Subcutaneous abdominal adipose tissue (tissue), 5 donors: ENCODE data around the gene DSCAML1.

Source experiments
- H3K27ac ChIP-seq: one replicate; pipeline ENCODE4 v1.7.0; 2013; ENCODE audit warnings: low read depth, mild to moderate bottlenecking, inconsistent platforms, low read length, moderate library complexity
- H3K27me3 ChIP-seq, 5 donors: one replicate each; pipeline ENCODE4 v1.7.0; 2013; ENCODE audit warnings: low read length in 5 of 5, inconsistent platforms in 1 of 5; ENCODE audit not compliant: control insufficient read depth in 5 of 5, insufficient read depth in 4 of 5
- H3K36me3 ChIP-seq, 5 donors: one replicate each; pipeline ENCODE4 v1.7.0; 2013; ENCODE audit warnings: low read length in 5 of 5; ENCODE audit not compliant: control insufficient read depth in 5 of 5, insufficient read depth in 5 of 5
- H3K4me1 ChIP-seq, 5 donors: one replicate each; pipeline ENCODE4 v1.7.0; 2013; ENCODE audit warnings: low read length in 5 of 5, mild to moderate bottlenecking in 3 of 5, moderate library complexity in 1 of 5; ENCODE audit not compliant: control insufficient read depth in 5 of 5, insufficient read depth in 5 of 5
- H3K4me3 ChIP-seq, 5 donors: one replicate each; pipeline ENCODE4 v1.7.0; 2013; ENCODE audit warnings: low read length in 5 of 5, low read depth in 1 of 5
- H3K9ac ChIP-seq, 5 donors: one replicate each; pipeline ENCODE4 v1.7.0; 2013; ENCODE audit warnings: low read length in 5 of 5, mild to moderate bottlenecking in 4 of 5, moderate library complexity in 3 of 5
- H3K9me3 ChIP-seq, 5 donors: one replicate each; pipeline ENCODE4 v1.7.0; 2013; ENCODE audit warnings: low read length in 5 of 5; ENCODE audit not compliant: control insufficient read depth in 5 of 5
- donor health status: healthy.
- donor health status: healthy.
- donor health status: healthy.
- donor health status: healthy.
- donor health status: healthy.

DSCAML1 gene

DNA sequence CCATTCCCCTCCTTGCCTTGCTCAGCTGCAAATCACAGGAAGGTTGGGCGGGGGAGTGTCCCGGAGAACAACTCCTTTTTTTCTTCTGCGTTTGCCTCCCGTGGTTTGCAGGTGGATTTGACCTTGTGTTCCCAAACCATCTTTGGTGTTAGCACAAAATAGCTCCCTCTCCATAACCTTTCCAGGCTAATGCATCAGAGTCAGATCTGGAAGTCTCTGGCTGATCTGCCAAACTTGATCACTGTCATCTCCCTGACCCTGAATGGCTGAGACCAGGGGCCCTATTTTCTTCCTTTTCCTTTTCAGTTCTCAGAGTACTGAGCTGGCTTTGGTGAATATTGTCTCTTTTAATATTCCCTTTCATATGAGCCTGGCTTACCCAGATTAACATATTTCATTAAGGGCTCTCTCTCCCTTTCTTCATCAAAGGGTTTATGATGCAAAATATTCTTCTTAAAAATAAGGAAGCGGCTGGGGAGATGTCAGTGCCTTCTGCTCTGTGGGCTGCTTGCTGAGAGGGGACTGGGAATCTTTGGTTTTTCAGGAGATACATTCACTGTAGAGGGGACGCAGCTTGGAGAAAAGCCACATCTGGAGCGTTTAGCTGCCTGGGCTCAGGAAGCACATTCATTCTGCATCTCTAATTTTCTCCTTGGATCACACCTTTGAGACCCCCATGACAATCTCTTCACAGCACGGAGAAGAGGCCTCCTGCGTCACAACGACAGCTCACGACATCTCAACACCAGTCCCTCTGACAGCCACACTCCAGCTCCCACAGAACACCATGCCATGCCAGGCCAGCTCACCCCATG, 321.1 kb downstream of the DSCAML1 start:
- H3K9me3 ChIP-seq, result no peaks in the 10 kb centered on the region
- H3K36me3 ChIP-seq, result peaks cover 0 to 3% (median 0%) of the 10 kb centered on the region in 5 donors
- no peak overlapping the region for H3K4me3 ChIP-seq
- no peak overlapping the region for H3K9ac ChIP-seq
- H3K4me1 ChIP-seq, result peaks cover 0 to 5% (median 0%) of the 10 kb centered on the region in 5 donors
- H3K27ac ChIP-seq, result no peak overlapping the region
- H3K27me3 ChIP-seq, result peaks cover 0 to 6% (median 0%) of the 10 kb centered on the region in 5 donors

DNA sequence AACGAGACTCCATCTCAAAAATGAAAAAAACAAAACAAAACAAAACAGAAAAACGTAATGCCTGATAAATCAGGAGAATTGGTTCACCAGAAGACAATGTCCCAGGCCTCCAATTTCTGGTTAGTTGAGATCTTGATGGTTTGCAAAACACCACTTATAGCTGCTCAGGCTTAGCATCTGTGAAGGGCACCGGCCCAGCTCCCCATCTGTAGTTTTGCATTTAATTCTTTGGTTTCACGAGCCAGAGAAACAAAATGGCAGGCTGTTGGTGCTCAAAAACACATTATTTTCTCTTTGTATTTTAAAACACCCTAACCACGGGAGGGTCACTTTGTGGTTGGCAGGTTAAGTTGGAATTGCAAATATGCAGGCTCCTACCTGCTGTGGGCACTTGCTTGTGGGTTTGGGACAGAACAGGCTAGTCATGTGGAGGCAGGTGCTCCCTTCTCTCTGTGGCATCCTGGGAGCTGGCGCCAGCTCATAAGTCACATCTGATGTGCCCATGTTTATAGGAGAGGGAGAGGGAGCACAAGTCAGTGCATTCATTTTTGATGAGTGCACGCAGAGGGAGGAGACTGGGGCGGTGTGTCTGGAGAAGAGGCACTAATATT, 323.4 kb downstream of the DSCAML1 start:
- H3K36me3 ChIP-seq, result peaks cover 0 to 3% (median 0%) of the 10 kb centered on the region in 5 donors

DNA sequence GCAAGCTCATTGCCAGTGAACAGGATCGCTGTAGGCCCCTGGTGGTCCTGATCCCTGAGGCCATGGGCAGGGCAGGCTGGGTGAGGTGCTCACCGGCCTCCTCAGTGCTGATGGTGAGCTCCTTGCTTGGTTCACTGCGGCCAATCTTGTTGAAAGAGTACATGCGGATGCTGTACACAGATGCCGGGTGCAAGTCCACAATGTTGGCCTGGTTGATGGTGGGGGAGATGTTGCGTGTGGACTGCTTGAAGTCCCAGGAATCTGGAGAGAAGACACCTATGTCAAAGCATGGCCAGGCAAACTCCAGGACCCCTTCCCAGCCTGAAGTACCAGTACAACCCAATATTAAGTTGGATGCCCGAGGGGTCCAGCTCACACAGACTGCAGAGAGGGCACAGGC, 325.2 kb downstream of the DSCAML1 start:
- no peaks in the 10 kb centered on the region for H3K9me3 ChIP-seq
- H3K4me1 ChIP-seq, result no peaks in the 10 kb centered on the region
- peaks cover 0 to 10% (median 0%) of the 10 kb centered on the region in 5 donors for H3K27me3 ChIP-seq
- H3K4me3 ChIP-seq, result no peak overlapping the region
- no peak overlapping the region for H3K27ac ChIP-seq
- H3K9ac ChIP-seq, result no peak overlapping the region
- H3K36me3 ChIP-seq, result peaks cover 0 to 3% (median 0%) of the 10 kb centered on the region in 5 donors

More for the DNA sequence above, 323.4 kb downstream of the DSCAML1 start:
- peaks cover 0 to 5% (median 0%) of the 10 kb centered on the region in 5 donors for H3K4me1 ChIP-seq
- no peak overlapping the region for H3K4me3 ChIP-seq
- H3K9ac ChIP-seq, result no peak overlapping the region
- H3K27ac ChIP-seq, result no peak overlapping the region
- peaks cover 0 to 10% (median 0%) of the 10 kb centered on the region in 5 donors for H3K27me3 ChIP-seq
- H3K9me3 ChIP-seq, result no peaks in the 10 kb centered on the region

DNA sequence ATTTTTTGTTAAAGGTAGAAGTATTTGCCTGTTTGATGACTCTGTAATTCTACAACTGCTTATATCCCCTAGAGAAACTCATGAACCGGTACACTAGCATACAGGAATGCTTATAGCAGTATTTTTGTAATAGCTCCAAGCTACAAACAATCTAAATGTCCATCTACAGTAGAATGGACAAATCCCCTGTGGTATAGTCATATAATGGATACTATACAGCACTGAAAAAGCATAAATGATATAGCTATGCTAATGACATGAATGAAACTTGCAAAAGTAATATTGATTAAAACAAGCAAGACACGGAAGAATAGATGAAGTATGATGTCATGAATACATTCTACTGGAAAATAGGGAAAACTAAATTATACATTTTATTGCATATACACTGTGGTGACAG, 326.4 kb downstream of the DSCAML1 start:
- Histone ChIP-seq H3K9ac (no peak overlapping the region), H3K36me3 (peaks cover 0 to 3% (median 0%) of the 10 kb centered on the region in 5 donors), H3K9me3 (no peaks in the 10 kb centered on the region), H3K27me3 (peaks cover 0 to 9% (median 0%) of the 10 kb centered on the region in 5 donors), H3K4me1 (no peaks in the 10 kb centered on the region), H3K4me3 (no peak overlapping the region), H3K27ac (no peak overlapping the region)

GRCh38 chr11:117468888-117469287, 328.1 kb downstream of the DSCAML1 start:
- H3K27ac ChIP-seq, result no peak overlapping the region
- no peak overlapping the region for H3K9ac ChIP-seq
- peaks cover 0 to 6% (median 3%) of the 10 kb centered on the region in 5 donors for H3K36me3 ChIP-seq
- peaks cover 0 to 8% (median 0%) of the 10 kb centered on the region in 5 donors for H3K27me3 ChIP-seq
- H3K4me1 ChIP-seq, result no peaks in the 10 kb centered on the region
- no peaks in the 10 kb centered on the region for H3K9me3 ChIP-seq
- no peak overlapping the region for H3K4me3 ChIP-seq

DNA sequence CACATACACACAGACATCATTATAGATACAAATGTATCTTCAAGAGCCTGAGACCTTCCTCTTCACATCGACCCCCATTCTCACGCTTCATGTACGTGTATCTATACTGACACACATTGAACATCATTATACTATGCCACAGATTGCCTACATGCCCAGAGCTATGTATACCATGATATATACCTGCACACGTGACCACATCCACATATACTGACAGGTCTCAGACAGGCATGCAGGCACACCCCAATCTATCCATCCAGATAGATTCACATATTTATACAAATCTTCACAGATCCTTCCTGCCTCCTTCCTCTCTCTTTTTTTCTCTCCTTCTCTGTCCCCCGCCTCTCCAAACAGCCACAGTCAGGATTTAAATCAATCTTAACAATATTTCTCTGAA, 329.2 kb downstream of the DSCAML1 start:
- no peak overlapping the region for H3K4me3 ChIP-seq
- no peaks in the 10 kb centered on the region for H3K9me3 ChIP-seq
- no peak overlapping the region for H3K27ac ChIP-seq
- peaks cover 0 to 6% (median 3%) of the 10 kb centered on the region in 5 donors for H3K36me3 ChIP-seq
- no peak overlapping the region for H3K9ac ChIP-seq
- no peaks in the 10 kb centered on the region for H3K4me1 ChIP-seq
- H3K27me3 ChIP-seq, result peaks cover 0 to 8% (median 0%) of the 10 kb centered on the region in 5 donors

GRCh38 chr11:117466966-117467365, 330.1 kb downstream of the DSCAML1 start:
- Histone ChIP-seq H3K27me3 (peaks cover 0 to 8% (median 0%) of the 10 kb centered on the region in 5 donors), H3K4me3 (no peak overlapping the region), H3K36me3 (peaks cover 0 to 6% (median 3%) of the 10 kb centered on the region in 5 donors), H3K4me1 (no peaks in the 10 kb centered on the region), H3K9ac (no peak overlapping the region), H3K9me3 (no peaks in the 10 kb centered on the region), H3K27ac (no peak overlapping the region)

DNA sequence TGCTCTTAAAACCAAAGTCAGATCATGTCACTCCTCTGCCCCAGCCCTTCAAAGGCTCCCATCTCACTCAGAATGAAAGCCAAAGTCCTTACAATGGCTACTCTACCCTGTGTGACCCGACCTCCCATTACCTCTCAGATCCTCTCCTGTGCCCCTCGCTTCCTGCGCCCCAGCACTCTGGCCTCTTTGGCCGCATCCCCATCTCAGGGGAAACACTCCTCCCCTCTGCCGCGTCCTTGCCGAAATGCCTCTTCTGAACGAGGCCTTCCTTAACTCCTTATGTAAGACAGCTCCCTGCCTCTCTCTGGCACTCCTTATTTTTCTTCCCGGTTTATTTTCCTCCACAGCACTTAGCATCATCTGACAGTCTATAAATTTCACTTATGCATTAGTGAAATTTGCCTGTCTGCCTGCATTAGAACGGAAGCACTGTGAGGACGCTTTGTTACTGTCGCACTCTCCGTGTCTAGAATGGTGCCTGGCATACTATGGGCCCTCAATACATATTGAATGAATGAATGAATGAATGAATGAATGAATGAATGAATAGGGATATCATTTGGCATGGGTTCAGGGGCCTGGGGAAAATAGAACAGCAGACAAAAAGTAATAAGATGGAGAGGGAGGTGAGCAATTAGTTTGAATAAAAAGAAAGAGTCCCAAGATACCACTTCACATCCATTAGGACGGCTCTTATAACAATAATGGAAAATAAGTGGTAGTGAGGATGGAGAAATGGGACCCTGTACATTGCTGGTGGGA, 331.6 kb downstream of the DSCAML1 start:
- Histone ChIP-seq H3K36me3 (peaks cover 0 to 6% (median 0%) of the 10 kb centered on the region in 5 donors), H3K27ac (no peak overlapping the region), H3K27me3 (peaks cover 0 to 5% (median 0%) of the 10 kb centered on the region in 5 donors), H3K9ac (no peak overlapping the region), H3K4me3 (no peak overlapping the region), H3K4me1 (peaks cover 0 to 4% (median 0%) of the 10 kb centered on the region in 5 donors), H3K9me3 (no peaks in the 10 kb centered on the region)

- no peak overlapping the region for H3K4me3 ChIP-seq
- no peaks in the 10 kb centered on the region for H3K9me3 ChIP-seq
- H3K27me3 ChIP-seq, result peaks cover 0 to 3% (median 0%) of the 10 kb centered on the region in 5 donors
- H3K4me1 ChIP-seq, result peaks cover 0 to 10% (median 0%) of the 10 kb centered on the region in 5 donors
- no peak overlapping the region for H3K9ac ChIP-seq
- H3K36me3 ChIP-seq, result peaks cover 0 to 6% (median 0%) of the 10 kb centered on the region in 5 donors
- H3K27ac ChIP-seq, result no peak overlapping the region
Observed at GRCh38 chr11:117464778-117465177, 332.2 kb downstream of the DSCAML1 start.
